Adrenal gland (tissue), 12 donors: ENCODE results near the gene MLF1. TPM values are rescaled to one million over a fixed set of nuclear protein-coding genes. Genes with fewer than 3 reads are reported as not detected.

Experiments used
- DNase-seq, 7 donors: peaks; one replicate each; pipeline ENCODE4 v3.0.0-alpha.2; 2019 to 2020
- H3K27ac ChIP-seq, 5 donors: fragments of 200-600 bp; sonication (generic) in 4 of 5; 1 replicate in 3 of 5; 2 replicates in 2 of 5; pipeline versions ENCODE4 v1.5.1 to v1.8.0; 2016 to 2020; ENCODE audit warnings: mild to moderate bottlenecking in 1 of 5
- H3K27me3 ChIP-seq: fragments of 200-600 bp; 2 replicates; pipeline ENCODE4 v1.8.0; 2021
- H3K36me3 ChIP-seq, 2 donors: fragments of 200-600 bp; replicated peaks in 1 of 2; 1 replicate in 1 of 2; 2 replicates in 1 of 2; pipeline versions ENCODE4 v1.5.1 to v1.8.0; 2018 to 2022
- H3K4me1 ChIP-seq, 2 donors: fragments of 200-600 bp; replicated peaks in 1 of 2; 1 replicate in 1 of 2; 2 replicates in 1 of 2; pipeline versions ENCODE4 v1.5.1 to v1.8.0; 2018 to 2021
- H3K4me3 ChIP-seq, 4 donors: fragments of 200-600 bp; sonication (generic) in 3 of 4; one replicate each; pipeline ENCODE4 v1.5.1; 2016 to 2018
- H3K9me3 ChIP-seq, 3 donors: fragments of 200-600 bp; sonication (generic) in 1 of 3; replicated peaks in 1 of 3; 1 replicate in 2 of 3; 2 replicates in 1 of 3; pipeline versions ENCODE4 v1.5.1 to v1.8.0; 2016 to 2021
- CTCF ChIP-seq, 6 experiments: fragments of 450-650 bp in 4 of 6; fragments of 200-600 bp in 2 of 6; sonication (generic) in 1 of 6; IDR thresholded peaks; 1 replicate in 5 of 6; 2 replicates in 1 of 6; pipeline versions ENCODE4 v1.5.1 to v1.8.0; 2016 to 2021; ENCODE audit warnings: antibody characterized with exemption in 6 of 6, mild to moderate bottlenecking in 2 of 6, moderate library complexity in 1 of 6
- POLR2A ChIP-seq, 2 donors: fragments of 450-650 bp; IDR thresholded peaks; one replicate each; pipeline ENCODE4 v1.6.1; 2017; ENCODE audit warnings: antibody characterized with exemption in 2 of 2, mild to moderate bottlenecking in 2 of 2, moderate library complexity in 1 of 2
- WGBS, 4 donors: extraction: QIAGEN DNeasy Blood & Tissue Kit in 2 of 4; methylation state at CpG; one replicate each; pipeline versions ENCODE4 v1.1.5 to v1.1.7; 2013 to 2017; 5-methylcytosine and 5-hydroxymethylcytosine counted together
- intact Hi-C, 2 donors: fragments of 100-400 bp; cut with DNase I; formaldehyde crosslinking; loops; one replicate each; pipeline versions ENCODE4 v1.14.1 to v1.15.0; 2022 to 2023
- polyA plus RNA-seq, 3 donors: library from polyadenylated mRNA; stranded (reverse); fragments of 200-250 nt in 2 of 3; fragments of 350-450 nt in 1 of 3; fragmentation: Illumina TruSeq in 1 of 3; extraction: RNeasy Lipid Tissue Mini Kit (QIAGEN cat#74804) in 1 of 3; gene quantifications; one replicate each; pipeline ENCODE4 v1.2.3, GENCODE V29; 2013 to 2014
- total RNA-seq, 9 donors: library from RNA; depleted of rRNA in 4 of 9; stranded (reverse); fragments of >200 nt in 4 of 9; fragments of 120-200 nt in 1 of 9; fragmentation: NEBNext Ultra II Directional in 1 of 9; extraction: Animal tissue kit (Norgen Biotek cat#: 25700) in 1 of 9; gene quantifications; one replicate each; pipeline versions ENCODE4 v1.1.0 to v1.2.4, GENCODE V29; 2013 to 2023
- donor health status: healthy with polysubstance abuse.
- donor health status: Bipolar disorder and iron deficiency.
- donor health status: DM: yes; HTN: yes; CAD: no.
- donor health status: DM: no; HTN: no; CAD: no.
- donor health status: DM: no; HTN: no; CAD: no.
- donor health status: DM: yes; HTN: yes; CAD: no.

The MLF1 gene
- total and polyA plus RNA-seq, 12 donors = 3.7 to 38.0 (median 7.0) TPM

- Histone ChIP-seq H3K9me3 (no peaks in the 10 kb centered on the region), H3K36me3 (no peaks in the 10 kb centered on the region), H3K4me1 (no peaks in the 10 kb centered on the region), H3K4me3 (no peak overlapping the region), H3K27ac (no peak overlapping the region), H3K27me3 (no peaks in the 10 kb centered on the region)
- no peak for TF ChIP-seq CTCF (IDR thresholded peaks at IDR 0.05)
- no peak for TF ChIP-seq POLR2A (IDR thresholded peaks at IDR 0.05)
- 71 to 78% (median 75%) methylated on average over 3 of the region's 3 CpGs for WGBS, 4 donors
- DNase-seq = no peak
- intact Hi-C loops = no loop called here
Measured at GRCh38 chr3:158568784-158569183, 2.2 kb upstream of the MLF1 start.

GRCh38 chr3:158569794-158570193 is 1.2 kb upstream of the MLF1 start:
- Histone ChIP-seq H3K9me3 (no peaks in the 10 kb centered on the region), H3K36me3 (no peaks in the 10 kb centered on the region), H3K27me3 (no peaks in the 10 kb centered on the region), H3K4me1 (no peaks in the 10 kb centered on the region), H3K4me3 (no peak overlapping the region), H3K27ac (no peak overlapping the region)
- no peak for DNase-seq
- intact Hi-C loops = no loop called here
- whole genome bisulfite sequencing, 4 donors = 39 to 43% (median 41%) methylated on average over 3 of the region's 3 CpGs
- TF ChIP-seq CTCF (IDR thresholded peaks at IDR 0.05) = no peak
- no peak for TF ChIP-seq POLR2A (IDR thresholded peaks at IDR 0.05)

DNA sequence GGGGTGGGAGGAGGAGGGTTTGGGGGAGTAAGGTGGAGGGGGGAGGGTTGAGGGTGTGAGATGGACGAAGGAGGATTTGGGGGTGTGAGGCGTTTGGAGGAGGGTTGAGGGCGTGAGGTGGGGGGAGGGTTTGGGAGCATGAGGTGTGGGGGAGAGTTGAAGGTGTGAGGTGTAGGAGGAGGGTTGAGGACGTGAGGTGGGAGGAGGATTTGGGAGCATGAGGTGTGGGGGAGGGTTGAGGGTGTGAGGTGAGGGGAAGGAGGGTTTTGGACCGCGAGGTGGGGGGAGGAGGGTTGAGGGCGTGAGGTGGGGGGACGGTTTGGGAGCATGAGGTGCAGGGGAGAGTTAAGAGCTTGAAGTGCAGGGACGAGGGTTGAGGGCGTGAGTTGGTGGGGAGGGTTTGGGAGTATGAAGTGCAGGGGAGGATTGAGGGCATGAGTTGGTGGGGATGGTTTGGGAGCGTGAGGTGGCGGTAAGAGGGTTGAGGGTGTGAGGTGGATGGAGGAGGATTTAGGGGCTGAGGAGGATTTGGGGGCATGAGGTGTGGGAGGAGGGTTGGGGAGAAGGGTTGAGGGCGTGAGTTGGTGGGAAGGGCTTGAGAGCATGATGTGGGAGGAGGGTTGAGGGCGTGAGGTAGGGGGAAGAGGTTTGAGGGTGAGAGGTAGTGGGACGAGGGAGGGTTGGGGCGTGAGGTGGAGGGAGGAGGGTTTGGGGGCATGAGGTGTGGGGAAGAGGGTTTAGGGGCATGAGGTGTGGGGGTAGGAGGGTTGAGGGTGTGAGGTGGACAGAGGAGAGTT is 1.2 kb downstream of the MLF1 start:
- Histone ChIP-seq H3K27ac (no peak overlapping the region), H3K4me1 (no peaks in the 10 kb centered on the region), H3K27me3 (no peaks in the 10 kb centered on the region), H3K9me3 (no peaks in the 10 kb centered on the region), H3K36me3 (no peaks in the 10 kb centered on the region), H3K4me3 (no peak overlapping the region)
- TF ChIP-seq CTCF (IDR thresholded peaks at IDR 0.05) = no peak
- no peak for TF ChIP-seq POLR2A (IDR thresholded peaks at IDR 0.05)
- WGBS, 4 donors = 83 to 91% (median 90%) methylated on average over 15 to 16 of the region's 16 CpGs
- intact Hi-C loops = no loop called here
- no peak for DNase-seq

- no peak for DNase-seq
- no peaks in the 10 kb centered on the region for H3K9me3 ChIP-seq
- 91 to 95% (median 92%) methylated on average over 8 of the region's 8 CpGs for WGBS, 4 donors
- H3K36me3 ChIP-seq = no peaks in the 10 kb centered on the region
- H3K27me3 ChIP-seq = no peaks in the 10 kb centered on the region
- no peak for TF ChIP-seq CTCF (IDR thresholded peaks at IDR 0.05)
- TF ChIP-seq POLR2A (IDR thresholded peaks at IDR 0.05) = no peak
- H3K4me3 ChIP-seq = no peak overlapping the region
- intact Hi-C loops = no loop called here
- H3K27ac ChIP-seq = no peak overlapping the region
- no peaks in the 10 kb centered on the region for H3K4me1 ChIP-seq
Measured at GRCh38 chr3:158572766-158573060, 1.7 kb downstream of the MLF1 start.
